BLaER1 treated with 17β-estradiol and CSF1 and Interleukin-3, amounts not matched to agents 10 nM and 100 nM (cell line): ENCODE data around the gene MUC4.
"Not testable (repeated sequence)": the region's sequence is repeated elsewhere in the genome, so short reads cannot be mapped to it uniquely, and the experiment has no call there.

Source experiments
- H3K27ac ChIP-seq, 11 experiments: shearing (Covaris generic); formaldehyde crosslinking; 2 replicates each; pipeline ENCODE4 v1.8.1; 2022
- H3K27me3 ChIP-seq, 11 experiments: shearing (Covaris generic); formaldehyde crosslinking; 2 replicates each; pipeline ENCODE4 v1.8.1; 2022
- H3K36me3 ChIP-seq, 11 experiments: shearing (Covaris generic); formaldehyde crosslinking; 2 replicates each; pipeline ENCODE4 v1.8.1; 2022
- H3K4me1 ChIP-seq, 10 experiments: shearing (Covaris generic); formaldehyde crosslinking; 2 replicates each; pipeline ENCODE4 v1.8.1; 2022
- H3K4me2 ChIP-seq, 11 experiments: shearing (Covaris generic); formaldehyde crosslinking; 2 replicates each; pipeline ENCODE4 v1.8.1; 2022
- H3K4me3 ChIP-seq, 10 experiments: shearing (Covaris generic); formaldehyde crosslinking; 2 replicates each; pipeline ENCODE4 v1.8.1; 2022
- H3K9ac ChIP-seq, 11 experiments: shearing (Covaris generic); formaldehyde crosslinking; 2 replicates each; pipeline ENCODE4 v1.8.1; 2022
- H3K9me3 ChIP-seq, 11 experiments: shearing (Covaris generic); formaldehyde crosslinking; replicated peaks in 1 of 11; 2 replicates each; pipeline ENCODE4 v1.8.1; 2022
- H4K20me1 ChIP-seq, 11 experiments: shearing (Covaris generic); formaldehyde crosslinking; 2 replicates each; pipeline ENCODE4 v1.8.1; 2022
- Cebpa-rat ChIP-seq, 11 experiments: shearing (Covaris generic); IDR thresholded peaks; 2 replicates each; pipeline ENCODE4 v1.8.1; 2022

Gene MUC4

DNA sequence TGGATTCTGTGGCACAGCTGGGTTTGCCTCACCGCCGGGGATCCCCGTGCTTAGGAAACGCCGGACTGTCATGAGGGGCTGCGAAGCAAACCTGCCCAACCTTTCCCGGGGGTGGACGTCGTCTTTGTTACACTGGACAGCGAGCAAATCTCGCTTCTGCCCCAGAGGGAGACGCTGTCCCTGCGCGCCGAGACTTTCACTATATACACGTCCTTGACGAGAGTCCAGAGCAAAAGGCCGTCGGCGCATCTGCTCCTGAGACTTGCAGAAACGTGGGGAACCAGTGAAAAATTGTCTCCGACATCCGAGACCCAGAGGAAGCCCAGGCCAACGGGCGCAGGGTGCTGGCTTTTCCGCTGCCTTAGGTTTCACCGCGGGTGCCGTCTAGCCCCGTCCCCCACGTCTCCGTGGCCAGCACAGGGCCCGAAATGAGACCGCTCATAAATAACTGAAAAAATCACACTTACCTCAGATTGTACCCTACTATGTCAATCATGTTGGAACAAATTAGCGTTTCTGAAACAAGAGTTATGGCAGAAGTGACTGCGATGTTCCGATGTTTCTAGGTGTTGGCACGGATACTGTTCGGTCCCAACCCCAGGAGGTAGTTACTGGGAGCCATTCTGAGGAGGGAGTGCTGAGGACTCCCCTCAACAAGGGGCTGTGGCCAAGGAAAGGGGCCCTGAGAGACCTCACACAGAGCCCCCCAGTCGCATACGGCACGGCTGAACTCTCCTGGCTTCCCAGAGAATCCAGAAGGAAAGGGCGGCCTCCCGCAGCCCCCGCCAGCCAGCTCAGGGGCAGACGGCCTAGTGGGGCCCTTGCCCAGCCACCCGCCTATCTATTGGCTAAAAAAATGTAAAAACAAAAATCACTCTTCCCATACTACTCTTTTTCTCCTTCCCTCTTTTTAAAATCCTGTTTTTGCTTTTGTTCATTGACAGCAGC, 14.4 kb upstream of the MUC4 start:
- TF ChIP-seq Cebpa-rat (IDR thresholded peaks at IDR 0.05), result no peak

DNA sequence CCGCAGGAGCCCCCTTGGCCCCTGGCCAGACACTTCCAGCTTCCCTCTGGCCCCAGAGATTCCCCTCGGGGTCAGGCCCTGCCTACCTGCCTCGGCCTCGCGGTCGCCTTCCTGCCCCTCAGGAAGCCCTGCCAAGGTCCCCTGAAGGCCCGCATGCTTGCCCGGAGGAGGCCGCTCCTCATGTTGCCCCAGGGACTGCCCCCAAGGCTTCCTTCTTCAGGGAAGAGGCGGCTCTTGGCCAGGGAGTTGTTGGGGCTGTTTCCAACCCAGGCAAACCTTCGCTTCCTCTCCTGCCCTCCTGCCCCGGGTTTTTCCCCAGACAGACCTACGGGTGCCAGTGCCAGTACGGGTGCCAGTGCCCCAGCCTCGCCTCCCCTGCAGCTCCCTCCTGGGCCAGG, 13.5 kb upstream of the MUC4 start:
- no peak for TF ChIP-seq Cebpa-rat (IDR thresholded peaks at IDR 0.05)
- no peaks in the 10 kb centered on the region for H3K36me3 ChIP-seq
- peaks cover 0 to 5% (median 0%) of the 10 kb centered on the region in 11 experiments; a peak in 5 of 22 replicates for H3K9me3 ChIP-seq
- peak overlapping the region in 4 of 11 experiments; percentile 8 to 54 (median 34); a peak in 5 of 22 replicates for H3K27ac ChIP-seq
- H3K4me3 ChIP-seq, result no peak overlapping the region
- peaks cover 9 to 37% (median 20%) of the 10 kb centered on the region in 10 experiments; a peak in 18 of 20 replicates for H3K4me1 ChIP-seq
- H3K9ac ChIP-seq, result peak overlapping the region in 3 of 11 experiments; percentile 2 to 19 (median 16); a peak in 3 of 22 replicates
- peaks cover 0 to 12% (median 0%) of the 10 kb centered on the region in 11 experiments; a peak in 6 of 22 replicates for H3K27me3 ChIP-seq
- peak overlapping the region; percentile 41 to 86 (median 64); a peak in 21 of 22 replicates for H3K4me2 ChIP-seq
- H4K20me1 ChIP-seq, result no peaks in the 10 kb centered on the region; a peak in 1 of 22 replicates

More for the DNA sequence above, 14.4 kb upstream of the MUC4 start:
- no peaks in the 10 kb centered on the region for H4K20me1 ChIP-seq
- H3K9me3 ChIP-seq, result peaks cover 0 to 12% (median 0%) of the 10 kb centered on the region in 11 experiments; a peak in 6 of 22 replicates
- H3K36me3 ChIP-seq, result no peaks in the 10 kb centered on the region
- H3K27ac ChIP-seq, result no peak overlapping the region; a peak in 1 of 22 replicates
- H3K4me3 ChIP-seq, result no peak overlapping the region
- H3K9ac ChIP-seq, result peak overlapping the region in 3 of 11 experiments; percentile 2 to 19 (median 16); a peak in 2 of 22 replicates
- peak overlapping the region; percentile 41 to 86 (median 64); a peak in 20 of 22 replicates for H3K4me2 ChIP-seq
- peaks cover 0 to 12% (median 0%) of the 10 kb centered on the region in 11 experiments; a peak in 6 of 22 replicates for H3K27me3 ChIP-seq
- H3K4me1 ChIP-seq, result peaks cover 9 to 33% (median 20%) of the 10 kb centered on the region in 10 experiments; a peak in 18 of 20 replicates

DNA sequence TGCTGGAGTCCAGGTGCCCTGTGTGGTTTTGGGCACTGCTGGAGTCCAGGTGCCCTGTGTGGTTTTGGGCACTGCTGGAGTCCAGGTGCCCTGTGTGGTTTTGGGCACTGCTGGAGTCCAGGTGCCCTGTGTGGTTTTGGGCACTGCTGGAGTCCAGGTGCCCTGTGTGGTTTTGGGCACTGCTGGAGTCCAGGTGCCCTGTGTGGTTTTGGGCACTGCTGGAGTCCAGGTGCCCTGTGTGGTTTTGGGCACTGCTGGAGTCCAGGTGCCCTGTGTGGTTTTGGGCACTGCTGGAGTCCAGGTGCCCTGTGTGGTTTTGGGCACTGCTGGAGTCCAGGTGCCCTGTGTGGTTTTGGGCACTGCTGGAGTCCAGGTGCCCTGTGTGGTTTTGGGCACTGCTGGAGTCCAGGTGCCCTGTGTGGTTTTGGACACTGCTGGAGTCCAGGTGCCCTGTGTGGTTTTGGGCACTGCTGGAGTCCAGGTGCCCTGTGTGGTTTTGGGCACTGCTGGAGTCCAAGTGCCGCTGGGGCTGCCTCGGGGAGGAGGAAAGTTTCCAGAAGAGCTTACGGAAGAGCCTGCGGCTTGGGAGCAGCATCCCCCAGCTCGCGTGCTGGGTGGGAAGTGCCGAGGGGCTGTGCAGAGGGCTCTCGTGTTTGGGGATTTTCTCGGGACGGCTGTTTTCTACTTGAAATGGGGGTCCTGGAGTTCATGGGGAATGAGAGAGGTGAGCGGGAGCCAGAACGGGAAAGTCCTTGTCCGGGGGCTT, 12.9 kb upstream of the MUC4 start:
- Histone ChIP-seq H3K4me1 (peaks cover 9 to 41% (median 20%) of the 10 kb centered on the region in 10 experiments; a peak in 18 of 20 replicates), H3K27me3 (peaks cover 0 to 12% (median 0%) of the 10 kb centered on the region in 11 experiments; a peak in 6 of 22 replicates), H3K4me2 (peak overlapping the region; percentile 41 to 86 (median 64); a peak in 19 of 22 replicates), H3K27ac (peak overlapping the region in 4 of 11 experiments; percentile 8 to 54 (median 34); a peak in 4 of 22 replicates), H3K9ac (peak overlapping the region in 2 of 11 experiments; percentile 2 to 19; a peak in 1 of 22 replicates)
- H3K4me3 ChIP-seq, H4K20me1 ChIP-seq, H3K36me3 ChIP-seq, H3K9me3 ChIP-seq: not testable (repeated sequence)

DNA sequence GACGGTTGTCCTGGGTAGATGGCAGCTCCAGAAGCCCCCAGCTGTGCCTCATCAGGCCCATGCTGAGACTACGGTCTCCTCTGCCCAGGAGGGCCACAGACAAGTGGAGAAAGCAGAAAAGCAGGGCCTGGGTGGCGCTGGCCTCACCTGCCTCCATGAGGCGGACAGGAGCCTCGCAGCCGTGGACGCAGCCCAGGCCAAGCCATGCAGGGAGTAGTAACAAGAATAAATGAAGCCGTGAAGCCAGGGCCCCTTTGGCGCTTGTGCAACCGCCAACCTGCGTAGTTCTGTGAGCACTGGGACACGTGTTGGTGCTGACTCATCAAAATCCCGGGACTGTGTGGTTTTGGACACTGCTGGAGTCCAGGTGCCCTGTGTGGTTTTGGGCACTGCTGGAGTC, 12.3 kb upstream of the MUC4 start:
- TF ChIP-seq Cebpa-rat (IDR thresholded peaks at IDR 0.05), result no peak
- H3K9me3 ChIP-seq, result peaks cover 0 to 5% (median 0%) of the 10 kb centered on the region in 11 experiments; a peak in 4 of 22 replicates
- no peaks in the 10 kb centered on the region for H3K36me3 ChIP-seq
- no peaks in the 10 kb centered on the region; a peak in 1 of 22 replicates for H4K20me1 ChIP-seq
- H3K4me1 ChIP-seq, result peaks cover 9 to 41% (median 20%) of the 10 kb centered on the region in 10 experiments; a peak in 18 of 20 replicates
- peaks cover 0 to 12% (median 0%) of the 10 kb centered on the region in 11 experiments; a peak in 6 of 22 replicates for H3K27me3 ChIP-seq
- no peak overlapping the region for H3K4me3 ChIP-seq
- H3K27ac ChIP-seq, result 0 out of 22 replicates have a peak overlapping the region, but pooled peaks of 1 of the 11 experiments have one; percentile 9
- peak overlapping the region in 3 of 11 experiments; percentile 15 to 29 (median 28); a peak in 5 of 22 replicates for H3K4me2 ChIP-seq
- H3K9ac ChIP-seq, result no peak overlapping the region

DNA sequence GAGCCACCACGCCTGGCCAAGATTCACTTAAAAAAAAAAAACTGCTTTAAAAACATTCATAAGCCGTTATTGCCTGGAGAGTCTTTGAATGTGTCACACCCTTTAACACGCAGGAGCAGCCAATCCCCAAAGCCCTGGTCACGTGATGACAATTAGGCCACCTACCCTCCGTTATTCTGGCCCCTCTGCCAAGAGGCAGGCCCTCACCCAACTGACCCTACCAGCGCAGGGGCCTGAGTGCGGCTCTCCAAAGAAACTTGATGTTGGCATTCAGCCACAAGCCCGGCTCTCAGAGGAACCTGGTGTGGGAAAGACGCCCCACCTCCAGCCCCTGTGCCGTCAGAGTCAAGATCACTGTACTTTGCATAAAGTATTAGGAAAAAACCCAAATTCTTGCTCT, 11.6 kb upstream of the MUC4 start:
- Histone ChIP-seq H3K4me2 (peak overlapping the region in 2 of 11 experiments; percentile 28 to 29; a peak in 2 of 22 replicates), H4K20me1 (no peaks in the 10 kb centered on the region; a peak in 1 of 22 replicates), H3K4me1 (peaks cover 9 to 41% (median 20%) of the 10 kb centered on the region in 10 experiments; a peak in 18 of 20 replicates), H3K9me3 (peaks cover 0 to 5% (median 0%) of the 10 kb centered on the region in 11 experiments; a peak in 4 of 22 replicates), H3K27ac (no peak overlapping the region), H3K27me3 (peaks cover 0 to 12% (median 0%) of the 10 kb centered on the region in 11 experiments; a peak in 6 of 22 replicates), H3K36me3 (no peaks in the 10 kb centered on the region), H3K9ac (no peak overlapping the region), H3K4me3 (no peak overlapping the region)
- no peak for TF ChIP-seq Cebpa-rat (IDR thresholded peaks at IDR 0.05)

DNA sequence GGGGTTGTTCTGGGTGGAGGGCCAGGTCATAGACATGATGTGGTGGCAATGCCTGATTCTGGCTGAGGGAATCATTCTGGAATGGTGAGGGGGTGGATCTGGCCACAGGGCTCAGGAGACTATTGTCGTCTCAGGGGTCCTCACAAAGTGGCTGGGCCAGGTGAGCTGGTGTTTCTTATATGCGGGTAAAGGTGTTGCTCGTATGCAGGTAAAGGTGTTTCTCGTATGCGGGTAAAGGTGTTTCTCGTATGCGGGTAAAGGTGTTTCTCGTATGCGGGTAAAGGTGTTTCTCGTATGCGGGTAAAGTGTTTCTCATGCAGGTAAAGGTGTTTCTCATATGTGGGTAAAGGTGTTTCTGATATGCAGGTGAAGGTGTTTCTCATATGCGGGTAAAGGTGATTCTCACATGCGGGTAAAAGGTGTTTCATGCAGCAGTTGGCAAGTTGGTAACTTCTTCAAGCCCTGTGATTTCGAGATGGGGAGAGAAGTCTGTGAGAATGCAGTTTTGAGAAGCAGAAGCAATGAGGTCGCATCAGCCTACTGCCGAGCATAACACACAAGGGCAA, 10.5 kb upstream of the MUC4 start:
- 0 out of 22 replicates have a peak overlapping the region, but pooled peaks of 2 of the 11 experiments have one; percentile 15 to 30 for H3K4me2 ChIP-seq
- peaks cover 0 to 12% (median 0%) of the 10 kb centered on the region in 11 experiments; a peak in 6 of 22 replicates for H3K27me3 ChIP-seq
- no peak for TF ChIP-seq Cebpa-rat (IDR thresholded peaks at IDR 0.05)
- peaks cover 0 to 5% (median 0%) of the 10 kb centered on the region in 11 experiments; a peak in 4 of 22 replicates for H3K9me3 ChIP-seq
- no peaks in the 10 kb centered on the region; a peak in 1 of 22 replicates for H4K20me1 ChIP-seq
- no peak overlapping the region for H3K4me3 ChIP-seq
- peaks cover 9 to 45% (median 20%) of the 10 kb centered on the region in 10 experiments; a peak in 18 of 20 replicates for H3K4me1 ChIP-seq
- H3K36me3 ChIP-seq, result no peaks in the 10 kb centered on the region
- H3K9ac ChIP-seq, result no peak overlapping the region
- H3K27ac ChIP-seq, result no peak overlapping the region

DNA sequence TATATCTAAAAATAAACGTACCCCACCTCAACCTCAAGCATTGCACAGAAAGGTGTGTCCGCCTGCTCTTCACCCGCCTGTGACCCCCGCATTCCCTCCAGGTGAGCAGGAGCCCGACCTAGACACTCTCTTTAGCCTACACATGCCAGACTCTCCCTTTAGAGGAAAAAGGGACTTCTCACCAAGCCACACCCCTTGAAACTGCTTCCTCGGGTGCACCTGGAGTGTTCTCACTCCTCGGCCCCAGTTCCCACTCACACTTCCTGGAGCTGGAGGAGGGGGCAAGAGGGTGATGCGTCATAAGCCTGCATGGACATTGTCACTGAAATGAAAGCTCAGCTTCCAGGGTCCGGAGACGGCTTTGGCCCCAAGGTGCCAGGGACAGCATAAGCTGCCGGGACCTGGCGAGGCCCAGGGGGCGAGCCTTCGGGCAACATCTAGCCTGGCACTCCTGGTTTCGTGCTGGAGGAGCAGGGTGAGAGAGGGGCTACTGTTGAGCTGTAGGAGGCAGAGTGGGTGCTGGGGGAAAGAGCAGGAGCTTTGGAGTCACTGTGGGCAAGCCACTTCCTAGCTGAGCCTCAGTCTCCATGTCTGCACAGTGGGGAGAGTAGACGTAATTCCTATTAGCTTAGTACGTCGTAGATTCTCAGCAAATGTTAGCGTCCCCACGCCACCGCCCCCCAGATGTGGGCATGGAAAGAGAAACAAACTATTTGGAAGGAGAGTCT, 9.8 kb upstream of the MUC4 start:
- no peaks in the 10 kb centered on the region; a peak in 1 of 22 replicates for H4K20me1 ChIP-seq
- H3K4me2 ChIP-seq, result peak overlapping the region in 4 of 11 experiments; percentile 15 to 36 (median 26); a peak in 5 of 22 replicates
- peaks cover 0 to 5% (median 0%) of the 10 kb centered on the region in 11 experiments; a peak in 4 of 22 replicates for H3K9me3 ChIP-seq
- no peaks in the 10 kb centered on the region for H3K36me3 ChIP-seq
- no peak for TF ChIP-seq Cebpa-rat (IDR thresholded peaks at IDR 0.05)
- H3K4me3 ChIP-seq, result no peak overlapping the region
- peaks cover 9 to 45% (median 20%) of the 10 kb centered on the region in 10 experiments; a peak in 18 of 20 replicates for H3K4me1 ChIP-seq
- no peak overlapping the region for H3K27ac ChIP-seq
- H3K27me3 ChIP-seq, result peaks cover 0 to 12% (median 0%) of the 10 kb centered on the region in 11 experiments; a peak in 6 of 22 replicates
- H3K9ac ChIP-seq, result no peak overlapping the region
